ENCODE results near the gene RAB40C. TPM values are rescaled to one million over a fixed set of nuclear protein-coding genes. Genes with fewer than 3 reads are reported as not detected.
A peak's percentile ranks its signal among the peaks of the same experiment; 100 is the strongest.

The RAB40C gene
- total RNA-seq, 1 experiment from 2014 or later, result 19.1 TPM

DNA sequence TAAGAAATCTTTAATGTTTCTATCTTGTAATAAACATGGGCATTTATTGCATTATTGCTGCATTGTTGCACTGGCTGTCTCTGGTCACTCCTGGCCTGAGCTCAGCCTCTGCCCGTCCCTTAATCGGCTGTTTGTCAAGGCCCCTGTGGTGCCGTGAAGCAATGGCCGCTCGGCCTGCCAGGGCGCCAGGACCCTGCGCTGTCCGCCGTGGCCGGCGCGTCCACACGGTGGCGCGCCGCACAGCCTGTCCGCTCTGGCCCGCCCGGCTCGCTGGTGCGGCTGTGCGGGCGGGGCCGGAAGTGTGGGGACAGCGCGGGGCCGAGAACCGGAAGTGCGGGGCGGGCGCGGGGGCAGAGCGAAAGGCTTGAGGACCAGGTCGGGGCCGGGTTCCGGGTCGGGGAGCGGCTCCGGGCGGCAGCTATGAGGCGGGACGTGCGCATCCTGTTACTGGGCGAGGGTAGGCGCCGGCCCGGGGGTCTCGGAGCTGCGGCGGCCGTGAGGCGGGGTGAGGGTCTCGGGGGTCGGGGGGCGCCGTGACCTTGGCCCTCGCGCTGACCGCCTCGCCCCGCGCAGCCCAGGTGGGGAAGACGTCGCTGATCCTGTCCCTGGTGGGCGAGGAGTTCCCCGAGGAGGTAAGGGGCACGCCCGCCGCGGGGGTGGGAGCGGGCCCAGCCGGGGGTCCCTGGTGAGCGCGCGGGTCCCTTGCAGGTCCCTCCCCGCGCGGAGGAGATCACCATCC, 78.1 kb downstream of the RAB40C start, which contains the start of gene RHOT2:
RHOT2 (plus strand) TSS at position 353 of the 739 bp plus-strand sequence; CDS start at position 421, 68 bp downstream.
- ChIA-PET CTCF (interaction anchor here (1.0 kb wide), 1 partner anchor 22 kb away, joined by 3 read pairs; no protein-coding TSS in a partner anchor), POLR2A (no interaction called here)
- intact Hi-C loops (cut with micrococcal nuclease; ENCODE audit: unreplicated experiment), result no loop called here
- H3K27me3 ChIP-seq (replicated peaks; ENCODE audit: control insufficient read depth, insufficient read depth, low read length), result no peaks in the 10 kb centered on the region
- peak within 1 kb of the TSS; percentile 99 for H3K4me3 ChIP-seq (ENCODE audit: low read depth, low read length)
- H3K36me3 ChIP-seq (ENCODE audit: control insufficient read depth, insufficient read depth, low read length), result peaks cover 5% of the 10 kb centered on the region
- Mint-ChIP-seq H3K4me3 (ENCODE audit: unreplicated experiment) (peak within 1 kb of the TSS; percentile 73), H3K4me1 (ENCODE audit: low read depth, unreplicated experiment) (no peaks in the 10 kb centered on the region), H3K36me3 (ENCODE audit: insufficient read depth, unreplicated experiment) (no peaks in the 10 kb centered on the region), H3K27me3 (ENCODE audit: insufficient read depth, unreplicated experiment) (no peaks in the 10 kb centered on the region), H3K9me3 (ENCODE audit: unreplicated experiment) (no peaks in the 10 kb centered on the region), H3K27ac (ENCODE audit: unreplicated experiment) (no peak within 1 kb of the TSS)
- no peaks in the 10 kb centered on the region for H3K9me3 ChIP-seq
- peak; percentile 89 to 94 for DNase-seq
- TSS peak; percentile 24 for BruUV-seq (replicated peaks)
- H3K4me1 ChIP-seq, result no peaks in the 10 kb centered on the region; the same call in 1 of the 2 replicates
- TF ChIP-seq, protein P1, sequence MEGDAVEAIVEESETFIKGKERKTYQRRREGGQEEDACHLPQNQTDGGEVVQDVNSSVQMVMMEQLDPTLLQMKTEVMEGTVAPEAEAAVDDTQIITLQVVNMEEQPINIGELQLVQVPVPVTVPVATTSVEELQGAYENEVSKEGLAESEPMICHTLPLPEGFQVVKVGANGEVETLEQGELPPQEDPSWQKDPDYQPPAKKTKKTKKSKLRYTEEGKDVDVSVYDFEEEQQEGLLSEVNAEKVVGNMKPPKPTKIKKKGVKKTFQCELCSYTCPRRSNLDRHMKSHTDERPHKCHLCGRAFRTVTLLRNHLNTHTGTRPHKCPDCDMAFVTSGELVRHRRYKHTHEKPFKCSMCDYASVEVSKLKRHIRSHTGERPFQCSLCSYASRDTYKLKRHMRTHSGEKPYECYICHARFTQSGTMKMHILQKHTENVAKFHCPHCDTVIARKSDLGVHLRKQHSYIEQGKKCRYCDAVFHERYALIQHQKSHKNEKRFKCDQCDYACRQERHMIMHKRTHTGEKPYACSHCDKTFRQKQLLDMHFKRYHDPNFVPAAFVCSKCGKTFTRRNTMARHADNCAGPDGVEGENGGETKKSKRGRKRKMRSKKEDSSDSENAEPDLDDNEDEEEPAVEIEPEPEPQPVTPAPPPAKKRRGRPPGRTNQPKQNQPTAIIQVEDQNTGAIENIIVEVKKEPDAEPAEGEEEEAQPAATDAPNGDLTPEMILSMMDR (IDR thresholded peaks at IDR 0.05; ENCODE audit: insufficient read depth in 1 of 2, low read depth in 1 of 2, low read length in 1 of 2, severe bottlenecking in 1 of 2, unreplicated experiment in 1 of 2), result peak; percentile 41 to 69

DNA sequence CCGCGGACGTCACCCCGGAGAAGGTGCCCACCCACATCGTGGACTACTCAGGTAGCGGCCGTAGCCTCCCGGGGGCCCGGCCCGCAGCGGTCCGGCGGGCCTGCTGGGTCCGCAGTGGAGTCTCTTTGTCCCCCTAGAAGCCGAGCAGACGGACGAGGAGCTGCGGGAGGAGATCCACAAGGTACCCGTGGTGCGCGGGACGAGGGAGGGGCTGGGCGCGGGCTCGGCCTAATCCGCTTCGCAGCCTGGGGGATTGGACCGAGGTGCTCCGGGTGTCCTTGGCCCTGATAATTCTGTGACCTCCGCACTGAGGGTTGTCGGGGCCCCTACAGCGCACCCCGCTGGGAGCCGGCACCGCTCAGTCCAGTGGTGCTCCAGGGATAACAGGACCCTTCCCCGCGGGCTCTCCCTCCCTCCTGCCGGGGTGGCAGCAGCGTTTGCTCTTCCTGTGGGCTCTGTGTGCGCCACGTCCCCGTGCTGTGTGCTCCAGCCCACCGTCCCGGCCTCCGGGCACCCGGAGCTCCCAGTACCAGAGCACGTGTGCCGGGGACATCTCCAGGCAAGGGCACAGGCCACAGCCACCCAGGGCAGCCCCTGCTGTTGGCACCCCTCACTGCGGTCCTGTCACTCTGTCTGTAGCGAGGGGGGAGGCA, 78.8 kb downstream of the RAB40C start:
- TF ChIP-seq, protein P1 (IDR thresholded peaks at IDR 0.05; ENCODE audit: insufficient read depth in 1 of 2, low read depth in 1 of 2, low read length in 1 of 2, severe bottlenecking in 1 of 2, unreplicated experiment in 1 of 2), result no peak
- no TSS peak for BruUV-seq (replicated peaks)
- H3K36me3 Mint-ChIP-seq (ENCODE audit: insufficient read depth, unreplicated experiment), result peaks cover 1% of the 10 kb centered on the region
- intact Hi-C loops (cut with micrococcal nuclease; ENCODE audit: unreplicated experiment), result no loop called here
- ChIA-PET POLR2A (no interaction called here), CTCF (no interaction called here)
- no peaks in the 10 kb centered on the region for H3K27me3 Mint-ChIP-seq (ENCODE audit: insufficient read depth, unreplicated experiment)
- H3K9me3 ChIP-seq, result no peaks in the 10 kb centered on the region
- H3K27ac Mint-ChIP-seq (ENCODE audit: unreplicated experiment), result no peak overlapping the region
- H3K4me3 ChIP-seq (ENCODE audit: low read depth, low read length), result peak overlapping the region; percentile 99
- H3K9me3 Mint-ChIP-seq (ENCODE audit: unreplicated experiment), result no peaks in the 10 kb centered on the region
- peaks cover 5% of the 10 kb centered on the region for H3K36me3 ChIP-seq (ENCODE audit: control insufficient read depth, insufficient read depth, low read length)
- no peaks in the 10 kb centered on the region for H3K27me3 ChIP-seq (replicated peaks; ENCODE audit: control insufficient read depth, insufficient read depth, low read length)
- peak overlapping the region; percentile 73 for H3K4me3 Mint-ChIP-seq (ENCODE audit: unreplicated experiment)
- no peaks in the 10 kb centered on the region for H3K4me1 Mint-ChIP-seq (ENCODE audit: low read depth, unreplicated experiment)
- no peak for DNase-seq
- no peaks in the 10 kb centered on the region; the same call in 1 of the 2 replicates for H3K4me1 ChIP-seq

DNA sequence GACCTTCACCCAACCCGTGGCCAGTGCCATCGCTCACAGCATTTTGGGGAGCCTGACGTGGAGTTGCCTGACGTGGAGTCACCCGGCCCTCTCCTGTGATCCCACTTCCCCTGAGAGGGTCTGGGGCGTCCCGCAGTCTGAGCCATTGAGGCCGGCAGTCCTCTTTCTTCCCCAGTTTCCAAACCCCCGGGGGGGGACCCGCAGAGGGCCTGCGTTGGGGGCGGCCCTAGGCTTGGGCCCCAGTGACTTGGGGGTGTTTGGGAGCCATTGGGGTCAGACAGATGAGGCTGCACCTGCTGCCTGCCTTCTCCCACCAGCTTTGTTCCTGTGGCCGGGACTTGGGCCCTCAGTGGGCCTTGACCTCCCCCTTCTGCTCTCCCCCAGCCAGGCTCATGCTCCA, 79.8 kb downstream of the RAB40C start:
- peaks cover 5% of the 10 kb centered on the region for H3K36me3 ChIP-seq (ENCODE audit: control insufficient read depth, insufficient read depth, low read length)
- no peaks in the 10 kb centered on the region for H3K27me3 Mint-ChIP-seq (ENCODE audit: insufficient read depth, unreplicated experiment)
- H3K4me1 ChIP-seq, result no peaks in the 10 kb centered on the region; the same call in 1 of the 2 replicates
- no TSS peak for BruUV-seq (replicated peaks)
- no peaks in the 10 kb centered on the region for H3K9me3 Mint-ChIP-seq (ENCODE audit: unreplicated experiment)
- TF ChIP-seq, protein P1 (IDR thresholded peaks at IDR 0.05; ENCODE audit: insufficient read depth in 1 of 2, low read depth in 1 of 2, low read length in 1 of 2, severe bottlenecking in 1 of 2, unreplicated experiment in 1 of 2), result no peak
- CTCF ChIA-PET, result no interaction called here
- no peak overlapping the region for H3K4me3 ChIP-seq (ENCODE audit: low read depth, low read length)
- no peaks in the 10 kb centered on the region for H3K9me3 ChIP-seq
- H3K4me1 Mint-ChIP-seq (ENCODE audit: low read depth, unreplicated experiment), result no peaks in the 10 kb centered on the region
- H3K27me3 ChIP-seq (replicated peaks; ENCODE audit: control insufficient read depth, insufficient read depth, low read length), result no peaks in the 10 kb centered on the region
- H3K36me3 Mint-ChIP-seq (ENCODE audit: insufficient read depth, unreplicated experiment), result peaks cover 9% of the 10 kb centered on the region
- no peak overlapping the region for H3K4me3 Mint-ChIP-seq (ENCODE audit: unreplicated experiment)
- intact Hi-C loops (cut with micrococcal nuclease; ENCODE audit: unreplicated experiment), result no loop called here
- POLR2A ChIA-PET, result no interaction called here
- no peak overlapping the region for H3K27ac Mint-ChIP-seq (ENCODE audit: unreplicated experiment)
- no peak for DNase-seq

Data from Caco-2 (cell line).